GM12878 (cell line): Measurements from ENCODE around the gene GSTT4. TPM values are rescaled to one million over a fixed set of nuclear protein-coding genes. Genes with fewer than 3 reads are reported as not detected.

Source experiments
- ATAC-seq: fragments of 200-7000 bp; cut with Tn5 transposase; 3 replicates; pipeline ENCODE4 v1.9.1; 2020; ENCODE audit warnings: mild to moderate bottlenecking, moderate library complexity
- BruUV-seq: library from RNA; stranded (reverse); fragments of 400-500 nt; replicated peaks from 2 replicates; lab custom pipeline; 2021; lab: Mats Ljungman, UMichigan
- CTCF ChIA-PET: fragments of 300-600 bp; sonication (Branson Sonifier 250); formaldehyde crosslinking; extraction: SDS; loops from one replicate; lab custom pipeline; 2021; ENCODE audit warnings: inconsistent platforms; lab: Yijun Ruan, JAX
- POLR2A ChIA-PET: fragments of 350-600 bp; formaldehyde crosslinking; extraction: SDS; loops from one replicate; lab custom pipeline; 2021; ENCODE audit warnings: inconsistent platforms; lab: Charles Lee
- RAD21 ChIA-PET: fragments of 300-600 bp; sonication (Branson Sonifier 250); formaldehyde crosslinking; loops from one replicate; lab custom pipeline; 2023; ENCODE audit warnings: antibody characterized with exemption; ENCODE audit not compliant: unreplicated experiment; lab: Charles Lee
- SMC1A ChIA-PET: fragments of 300-600 bp; sonication (Branson Sonifier 250); formaldehyde crosslinking; loops from one replicate; lab custom pipeline; 2023; ENCODE audit not compliant: unreplicated experiment, uncharacterized antibody; lab: Charles Lee
- DNase-seq: peaks from one replicate; pipeline ENCODE4 v3.0.0-alpha.2; 2011; ENCODE audit warnings: low read depth, low spot score
- FAIRE-seq: peaks from 3 replicates; lab custom pipeline; 2011; peaks lifted over from hg19 to GRCh38; lab: Jason Lieb, UNC
- H2AFZ ChIP-seq: 2 replicates; pipeline ENCODE4 v1.6.0; 2011; ENCODE audit warnings: low read depth, low read length, control low read depth; ENCODE audit not compliant: control insufficient read depth
- H3K27ac ChIP-seq: 2 replicates; pipeline ENCODE4 v1.5.1; 2011; ENCODE audit warnings: control low read depth; ENCODE audit not compliant: control insufficient read depth, insufficient read depth
- H3K27me3 ChIP-seq, 2 experiments: replicated peaks in 1 of 2; 2 replicates each; pipeline versions ENCODE4 v1.6.0 to v1.6.1; 2011; ENCODE audit warnings: low read length in 1 of 2; ENCODE audit not compliant: control insufficient read depth in 2 of 2, insufficient read depth in 2 of 2
- H3K36me3 ChIP-seq, 2 experiments: 2 replicates each; pipeline ENCODE4 v1.5.1; 2011; ENCODE audit warnings: low read length in 1 of 2; ENCODE audit not compliant: control insufficient read depth in 2 of 2, insufficient read depth in 2 of 2
- H3K4me1 ChIP-seq: 2 replicates; pipeline ENCODE4 v1.6.1; 2011; ENCODE audit warnings: mild to moderate bottlenecking, low read length, moderate library complexity, mixed read lengths; ENCODE audit not compliant: control insufficient read depth, insufficient read depth
- H3K4me2 ChIP-seq: 2 replicates; pipeline ENCODE4 v1.6.0; 2011; ENCODE audit warnings: control low read depth; ENCODE audit not compliant: control insufficient read depth, insufficient read depth
- H3K4me3 ChIP-seq: fragments of 200-600 bp; sonication (generic); 2 replicates; pipeline ENCODE4 v1.5.1; 2016
- H3K79me2 ChIP-seq: 2 replicates; pipeline ENCODE4 v1.6.0; 2011; ENCODE audit warnings: low read length; ENCODE audit not compliant: control insufficient read depth, insufficient read depth
- H3K9ac ChIP-seq: 2 replicates; pipeline ENCODE4 v1.8.0; 2011; ENCODE audit warnings: low read length, control low read depth, mixed read lengths; ENCODE audit not compliant: control insufficient read depth, insufficient read depth
- H3K9me3 ChIP-seq: replicated peaks from 3 replicates; pipeline ENCODE4 v1.5.1; 2011; ENCODE audit warnings: mild to moderate bottlenecking, low read length; ENCODE audit not compliant: control insufficient read depth, insufficient read depth
- H4K20me1 ChIP-seq: 2 replicates; pipeline ENCODE4 v1.6.0; 2011; ENCODE audit not compliant: control insufficient read depth, insufficient read depth
- IRF3 ChIP-seq: fragments of 450-650 bp; IDR thresholded peaks from 2 replicates; pipeline ENCODE4 v1.6.1; 2014; ENCODE audit warnings: mild to moderate bottlenecking
- IRF5 ChIP-seq: fragments of 450-650 bp; IDR thresholded peaks from 2 replicates; pipeline ENCODE4 v1.6.1; 2017; ENCODE audit warnings: borderline replicate concordance
- JUNB ChIP-seq: IDR thresholded peaks from 2 replicates; pipeline ENCODE4 v1.6.1; 2016; ENCODE audit warnings: antibody characterized with exemption, mild to moderate bottlenecking
- MYC ChIP-seq: IDR thresholded peaks from 2 replicates; pipeline ENCODE4 v1.6.1; 2011; ENCODE audit warnings: mild to moderate bottlenecking, low read length, moderate library complexity, inconsistent platforms; ENCODE audit not compliant: insufficient read depth, insufficient replicate concordance, insufficient read length, severe bottlenecking
- PBX3 ChIP-seq: IDR thresholded peaks from 2 replicates; pipeline ENCODE4 v1.6.1; 2011; ENCODE audit warnings: mild to moderate bottlenecking, low read depth, low read length, moderate library complexity; ENCODE audit not compliant: insufficient replicate concordance
- POLR2A ChIP-seq: IDR thresholded peaks from 2 replicates; pipeline ENCODE4 v1.6.1; 2011; ENCODE audit warnings: low read depth, mild to moderate bottlenecking, low read length
- TBL1XR1 ChIP-seq: IDR thresholded peaks from 2 replicates; pipeline ENCODE4 v1.6.1; 2012; ENCODE audit warnings: low read depth, low read length, improper control_type of control experiment
- TCF12 ChIP-seq: IDR thresholded peaks from 2 replicates; pipeline ENCODE4 v1.6.1; 2011; ENCODE audit warnings: low read depth, mild to moderate bottlenecking, low read length
- WRNIP1 ChIP-seq: IDR thresholded peaks from 2 replicates; pipeline ENCODE4 v1.6.1; 2011; ENCODE audit warnings: low read depth, low read length, improper control_type of control experiment, borderline replicate concordance
- ZNF207 ChIP-seq: fragments of 450-650 bp; IDR thresholded peaks from 2 replicates; pipeline ENCODE4 v1.6.1; 2014; ENCODE audit warnings: antibody characterized with exemption, mild to moderate bottlenecking, borderline replicate concordance
- WGBS: methylation state at CpG from one replicate; pipeline ENCODE4 v1.1.6; 2016; ENCODE audit warnings: low lambda C conversion rate; ENCODE audit not compliant: insufficient replicate concordance, insufficient coverage; ENCODE audit errors: missing lambda C conversion rate; 5-methylcytosine and 5-hydroxymethylcytosine counted together
- in situ Hi-C: fragments of 300-500 bp; cut with MboI; formaldehyde crosslinking; loops from 9 replicates; pipeline ENCODE4 v1.14.3; 2018; ENCODE audit warnings: mixed read lengths
- intact Hi-C: fragments of 100-400 bp; cut with micrococcal nuclease; formaldehyde crosslinking; loops from one replicate; pipeline ENCODE4 v1.14.2; 2022; ENCODE audit not compliant: unreplicated experiment
- polyA plus RNA-seq, 11 experiments: library from polyadenylated mRNA; depleted of rRNA in 4 of 11; unstranded in 6 of 11; stranded (reverse) in 5 of 11; fragments of >200 nt; fragmentation: Nextera tagmentation in 4 of 11; fragmentation: Illumina TruSeq in 1 of 11; extraction: Ambion mirVana in 4 of 11; extraction: Trizol in 1 of 11; gene quantifications; 1 replicate in 1 of 11; 2 replicates in 10 of 11; pipeline versions ENCODE4 v1.2.1 to v1.2.3, GENCODE V29; 2011 to 2016; ENCODE audit warnings: inconsistent platforms in 2 of 11, missing spikeins in 2 of 11, low read depth in 1 of 11
- total RNA-seq, 4 experiments: library from RNA; depleted of rRNA in 3 of 4; stranded (reverse); fragments of >200 nt in 3 of 4; fragmentation: Illumina TruSeq in 1 of 4; extraction: Trizol in 1 of 4; gene quantifications; 2 replicates each; pipeline versions ENCODE4 v1.2.1 to v1.2.3, GENCODE V29; 2013 to 2021

GSTT4 gene
- total and polyA plus RNA-seq, 10 of the 15 experiments (the other 5 are each of a cell fraction or from before 2014, with no cell fraction given), result not detected

GRCh38 chr22:24049978-24050377, 44.7 kb upstream of the GSTT4 start (continued):
- TF ChIP-seq IRF3, result no peak

GRCh38 chr22:24049211-24049610, 44.0 kb upstream of the GSTT4 start:
- in situ Hi-C loops, result no loop called here
- TF ChIP-seq POLR2A, result no peak
- TF ChIP-seq TCF12, result no peak
- no peak for TF ChIP-seq ZNF207
- TF ChIP-seq, all 136 proteins: peak for 0
- no peaks in the 10 kb centered on the region for H3K9me3 ChIP-seq
- H3K9ac ChIP-seq, result no peak overlapping the region
- no peaks in the 10 kb centered on the region for H4K20me1 ChIP-seq
- intact Hi-C loops, result no loop called here
- RAD21 ChIA-PET, result no interaction called here
- WGBS, result 81% methylated on average over 5 of the region's 5 CpGs
- SMC1A ChIA-PET, result no interaction called here
- no peak overlapping the region for H3K4me2 ChIP-seq
- H3K4me1 ChIP-seq, result peaks cover 9% of the 10 kb centered on the region
- POLR2A ChIA-PET, result no interaction called here
- DNase-seq, result no peak
- no TSS peak for BruUV-seq
- no peaks in the 10 kb centered on the region for H3K27me3 ChIP-seq
- H3K27ac ChIP-seq, result no peak overlapping the region
- no peak for FAIRE-seq
- H3K79me2 ChIP-seq, result no peaks in the 10 kb centered on the region
- H2AFZ ChIP-seq, result no peak overlapping the region
- CTCF ChIA-PET, result no interaction called here
- ATAC-seq, result no peak
- H3K4me3 ChIP-seq, result no peak overlapping the region
- H3K36me3 ChIP-seq, result peaks cover 16 to 18% of the 10 kb centered on the region in 2 experiments

GRCh38 chr22:24046024-24046423, 40.8 kb upstream of the GSTT4 start:
- POLR2A ChIA-PET, result interaction anchor here (0.9 kb wide), 1 partner anchor 40 kb away, joined by 3 read pairs; the partner anchor contains the start of gene GSTT4
- TF ChIP-seq MYC (no peak), IRF5 (no peak), IRF3 (no peak), WRNIP1 (no peak), JUNB (0 out of 2 replicates have a peak, but pooled peaks have one; percentile 31), TBL1XR1 (no peak), PBX3 (no peak)

More at GRCh38 chr22:24046024-24046423, 40.8 kb upstream of the GSTT4 start:
- no peak overlapping the region for H3K4me2 ChIP-seq
- H3K79me2 ChIP-seq, result no peaks in the 10 kb centered on the region
- FAIRE-seq (peak; percentile 66), ATAC-seq (peak; percentile 93), DNase-seq (peak; percentile 16)
- H3K4me1 ChIP-seq, result peaks cover 4% of the 10 kb centered on the region; the same call in 1 of the 2 replicates
- intact Hi-C loops, result no loop called here
- CTCF ChIA-PET, result interaction anchor here (0.6 to 0.7 kb wide), 3 partner anchors 16 to 114 kb away, joined by 3 read pairs; no protein-coding TSS in a partner anchor
- H2AFZ ChIP-seq, result no peak overlapping the region
- H3K9ac ChIP-seq, result no peak overlapping the region
- 39% methylated on average over 5 of the region's 5 CpGs for WGBS
- H4K20me1 ChIP-seq, result no peaks in the 10 kb centered on the region
- no peaks in the 10 kb centered on the region for H3K9me3 ChIP-seq
- BruUV-seq, result no TSS peak
- H3K27ac ChIP-seq, result peak overlapping the region; percentile 35; the same call in 1 of the 2 replicates
- H3K36me3 ChIP-seq, result peaks cover 8 to 16% of the 10 kb centered on the region in 2 experiments
- RAD21 ChIA-PET, result no interaction called here
- H3K4me3 ChIP-seq, result no peak overlapping the region
- SMC1A ChIA-PET, result interaction anchor here (0.9 to 1.4 kb wide), 2 partner anchors 8 to 24 kb away, joined by 3 to 4 read pairs; no protein-coding TSS in a partner anchor
- no peaks in the 10 kb centered on the region for H3K27me3 ChIP-seq
- in situ Hi-C loops, result no loop called here
